ENCODE data around the gene PCSK9. TPM values are rescaled to one million over a fixed set of nuclear protein-coding genes. Genes with fewer than 3 reads are reported as not detected.

The PCSK9 gene
- polyA plus RNA-seq, 1 donor (not counting 4 experiments of a cell fraction or from before 2014, with no cell fraction given), result 61.7 TPM

DNA sequence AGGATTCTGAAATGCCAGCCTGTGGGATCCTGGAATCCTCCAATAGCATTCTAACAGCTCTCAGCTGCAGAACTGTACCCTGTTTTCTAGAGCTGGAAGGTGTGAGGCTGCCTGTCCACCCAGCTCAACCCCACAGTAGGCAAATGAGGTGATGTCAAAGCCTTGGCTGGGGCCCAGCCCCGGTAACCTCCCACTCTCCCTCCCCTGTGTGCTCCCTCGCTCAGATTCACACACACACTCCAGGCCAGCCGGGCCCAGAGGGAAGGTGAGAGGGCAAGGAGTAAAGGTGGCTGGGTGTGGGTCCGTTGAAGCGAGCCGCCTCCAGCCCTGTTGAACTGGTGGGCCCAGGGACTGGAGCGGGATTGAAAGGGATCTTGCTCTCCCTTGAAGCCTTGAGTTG is 40.7 kb upstream of the PCSK9 start, which contains the start of gene BSND:
Gene BSND, plus strand, starts transcription at position 257 of the 400 bp plus-strand sequence. CDS start 254 bp downstream, outside the sequence.
- FAIRE-seq (no peak), DNase-seq (ENCODE audit: low read depth, low spot score) (no peak)
- dilution Hi-C loops (cut with MboI; ENCODE audit: extremely low pct_ligation_motif_present, low sequenced_read_pairs), result no loop called here
- H3K4me2 ChIP-seq (ENCODE audit: control insufficient read depth, extremely low read depth, insufficient read depth, low read depth, low read length), result no peak within 1 kb of the TSS
- H3K27me3 ChIP-seq (ENCODE audit: control insufficient read depth, extremely low read depth, insufficient read depth, low read length), result peaks cover 19% of the 10 kb centered on the region
- H3K27ac ChIP-seq (ENCODE audit: control insufficient read depth, insufficient read depth, low read length), result no peak within 1 kb of the TSS
- no peak for TF ChIP-seq EZH2 (IDR thresholded peaks at IDR 0.05; ENCODE audit: low read length)
- TF ChIP-seq, protein P1, sequence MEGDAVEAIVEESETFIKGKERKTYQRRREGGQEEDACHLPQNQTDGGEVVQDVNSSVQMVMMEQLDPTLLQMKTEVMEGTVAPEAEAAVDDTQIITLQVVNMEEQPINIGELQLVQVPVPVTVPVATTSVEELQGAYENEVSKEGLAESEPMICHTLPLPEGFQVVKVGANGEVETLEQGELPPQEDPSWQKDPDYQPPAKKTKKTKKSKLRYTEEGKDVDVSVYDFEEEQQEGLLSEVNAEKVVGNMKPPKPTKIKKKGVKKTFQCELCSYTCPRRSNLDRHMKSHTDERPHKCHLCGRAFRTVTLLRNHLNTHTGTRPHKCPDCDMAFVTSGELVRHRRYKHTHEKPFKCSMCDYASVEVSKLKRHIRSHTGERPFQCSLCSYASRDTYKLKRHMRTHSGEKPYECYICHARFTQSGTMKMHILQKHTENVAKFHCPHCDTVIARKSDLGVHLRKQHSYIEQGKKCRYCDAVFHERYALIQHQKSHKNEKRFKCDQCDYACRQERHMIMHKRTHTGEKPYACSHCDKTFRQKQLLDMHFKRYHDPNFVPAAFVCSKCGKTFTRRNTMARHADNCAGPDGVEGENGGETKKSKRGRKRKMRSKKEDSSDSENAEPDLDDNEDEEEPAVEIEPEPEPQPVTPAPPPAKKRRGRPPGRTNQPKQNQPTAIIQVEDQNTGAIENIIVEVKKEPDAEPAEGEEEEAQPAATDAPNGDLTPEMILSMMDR (optimal IDR thresholded peaks at IDR 0.05 in 1 of 3, IDR thresholded peaks at IDR 0.05 in 1 of 3, conservative IDR thresholded peaks at IDR 0.05 in 1 of 3; ENCODE audit: extremely low read depth in 1 of 3, insufficient read depth in 2 of 3, low read length in 3 of 3), result no peak
- H3K9me1 ChIP-seq (ENCODE audit: control insufficient read depth, extremely low read depth, insufficient read depth, low read length), result no peaks in the 10 kb centered on the region
- H3K4me1 ChIP-seq (ENCODE audit: control insufficient read depth, extremely low read depth, insufficient read depth, low read length), result no peaks in the 10 kb centered on the region
- no peak within 1 kb of the TSS for H3K9ac ChIP-seq (ENCODE audit: control insufficient read depth, extremely low read depth, insufficient read depth, low read length)
- H3K36me3 ChIP-seq (ENCODE audit: control insufficient read depth in 2 of 2, extremely low read depth in 1 of 2, insufficient read depth in 2 of 2, low read length in 2 of 2), result no peaks in the 10 kb centered on the region
- no peak within 1 kb of the TSS for H3K4me3 ChIP-seq (ENCODE audit: control insufficient read depth in 2 of 3, extremely low read depth in 1 of 3, insufficient read depth in 2 of 3, low read depth in 1 of 3, low read length in 3 of 3)
- H4K20me1 ChIP-seq (ENCODE audit: control insufficient read depth, extremely low read depth, insufficient read depth, low read length), result no peaks in the 10 kb centered on the region
- no peak within 1 kb of the TSS for H2AFZ ChIP-seq (ENCODE audit: control insufficient read depth, low read length)
- no peaks in the 10 kb centered on the region for H3K9me3 ChIP-seq (ENCODE audit: control insufficient read depth, low read depth, low read length)
- no peaks in the 10 kb centered on the region for H3K79me2 ChIP-seq (ENCODE audit: control insufficient read depth, insufficient read depth, low read length)

DNA sequence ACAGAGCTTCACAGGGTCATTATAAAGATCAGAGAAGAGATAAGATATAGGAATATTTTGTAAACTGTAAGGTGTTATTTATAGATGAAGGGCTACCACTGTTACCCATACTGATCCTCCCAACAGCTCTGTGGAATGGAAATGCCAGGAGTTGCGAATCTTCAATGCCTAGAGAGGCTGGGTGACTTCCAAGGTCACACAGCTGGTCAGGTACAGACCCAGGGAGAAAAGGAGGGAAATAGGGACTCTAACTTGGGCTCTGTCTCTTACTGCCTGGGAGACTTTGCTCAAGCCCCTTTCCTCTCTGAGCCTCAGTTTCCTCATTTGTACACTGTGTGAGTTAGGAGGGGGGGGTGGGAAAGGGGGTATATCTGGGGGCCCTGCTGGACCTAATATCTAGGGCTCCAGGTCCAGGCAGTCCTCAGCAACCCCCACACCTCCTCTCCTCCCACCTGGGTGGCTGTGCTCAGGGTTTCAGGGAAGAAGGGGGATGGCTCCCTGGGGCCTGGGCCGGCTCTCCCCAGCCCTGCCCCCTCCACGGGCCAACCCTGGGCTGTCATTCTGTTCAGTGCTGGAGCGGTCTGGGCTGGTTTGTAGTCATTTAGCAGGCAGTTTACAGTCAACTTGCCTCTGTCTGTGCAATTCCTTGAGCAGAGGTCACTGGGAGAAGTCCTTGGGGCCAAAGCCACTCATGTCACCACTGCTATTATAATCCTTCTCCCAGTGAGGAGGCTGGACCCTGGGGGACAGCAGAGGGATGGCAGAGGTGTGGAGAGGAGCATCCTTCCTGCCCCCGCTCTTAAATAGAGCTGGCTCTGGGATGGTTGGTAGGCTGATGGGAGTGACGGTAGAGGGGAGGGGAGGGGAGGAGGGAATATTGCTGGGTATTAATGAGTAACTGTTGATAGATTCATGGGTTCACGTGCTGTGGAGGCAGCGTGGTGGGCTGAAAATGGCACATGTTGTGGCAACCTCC is 39.0 kb upstream of the PCSK9 start:
- H3K4me2 ChIP-seq (ENCODE audit: control insufficient read depth, extremely low read depth, insufficient read depth, low read depth, low read length), result no peak overlapping the region
- no peaks in the 10 kb centered on the region for H3K79me2 ChIP-seq (ENCODE audit: control insufficient read depth, insufficient read depth, low read length)
- no peaks in the 10 kb centered on the region for H3K4me1 ChIP-seq (ENCODE audit: control insufficient read depth, extremely low read depth, insufficient read depth, low read length)
- no peaks in the 10 kb centered on the region for H3K9me3 ChIP-seq (ENCODE audit: control insufficient read depth, low read depth, low read length)
- H3K36me3 ChIP-seq (ENCODE audit: control insufficient read depth in 2 of 2, extremely low read depth in 1 of 2, insufficient read depth in 2 of 2, low read length in 2 of 2), result no peaks in the 10 kb centered on the region
- dilution Hi-C loops (cut with MboI; ENCODE audit: extremely low pct_ligation_motif_present, low sequenced_read_pairs), result no loop called here
- no peak for TF ChIP-seq EZH2 (IDR thresholded peaks at IDR 0.05; ENCODE audit: low read length)
- TF ChIP-seq, protein P1 (optimal IDR thresholded peaks at IDR 0.05 in 1 of 3, IDR thresholded peaks at IDR 0.05 in 1 of 3, conservative IDR thresholded peaks at IDR 0.05 in 1 of 3; ENCODE audit: extremely low read depth in 1 of 3, insufficient read depth in 2 of 3, low read length in 3 of 3), result no peak
- H3K9me1 ChIP-seq (ENCODE audit: control insufficient read depth, extremely low read depth, insufficient read depth, low read length), result no peaks in the 10 kb centered on the region
- no peak for DNase-seq (ENCODE audit: low read depth, low spot score)
- H3K9ac ChIP-seq (ENCODE audit: control insufficient read depth, extremely low read depth, insufficient read depth, low read length), result no peak overlapping the region
- no peak overlapping the region for H3K4me3 ChIP-seq (ENCODE audit: control insufficient read depth in 2 of 3, extremely low read depth in 1 of 3, insufficient read depth in 2 of 3, low read depth in 1 of 3, low read length in 3 of 3)
- H3K27ac ChIP-seq (ENCODE audit: control insufficient read depth, insufficient read depth, low read length), result no peak overlapping the region
- H3K27me3 ChIP-seq (ENCODE audit: control insufficient read depth, extremely low read depth, insufficient read depth, low read length), result peaks cover 19% of the 10 kb centered on the region
- no peak for FAIRE-seq
- no peaks in the 10 kb centered on the region for H4K20me1 ChIP-seq (ENCODE audit: control insufficient read depth, extremely low read depth, insufficient read depth, low read length)
- no peak overlapping the region for H2AFZ ChIP-seq (ENCODE audit: control insufficient read depth, low read length)

Data from keratinocyte (primary cell).